Fibroblast of skin of right biceps (primary cell): ENCODE measurements around the gene IGDCC3.
A peak's percentile ranks its signal among the peaks of the same experiment; 100 is the strongest.

Experiments used
- DNase-seq: peaks from one replicate; pipeline ENCODE4 v3.0.0-alpha.2; 2013

The IGDCC3 gene

DNA sequence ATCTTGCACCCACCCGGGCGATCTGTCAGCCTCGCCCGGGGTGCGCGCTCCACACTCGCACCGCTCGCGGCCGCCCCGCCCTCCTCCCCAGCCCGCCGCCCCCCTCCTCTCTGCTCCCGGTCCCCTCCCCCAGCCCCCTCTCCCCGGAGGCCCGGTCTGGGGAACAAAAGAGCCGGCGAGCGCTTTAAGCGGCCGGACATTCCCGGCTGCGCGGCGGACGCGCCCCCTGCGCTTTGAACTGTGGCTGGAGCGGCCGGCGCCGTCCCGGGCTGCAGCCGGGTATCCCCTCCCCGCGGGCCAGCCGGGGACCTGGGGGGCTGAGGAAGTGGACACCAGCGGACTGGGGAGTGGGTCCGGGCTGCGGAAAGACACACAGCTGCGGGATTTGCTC lies at the start of gene IGDCC3:
Gene IGDCC3 (minus strand): TSS at position 27 of the 391 bp plus-strand sequence. CDS start 214 bp downstream, outside the sequence.
- DNase-seq: no peak

DNA sequence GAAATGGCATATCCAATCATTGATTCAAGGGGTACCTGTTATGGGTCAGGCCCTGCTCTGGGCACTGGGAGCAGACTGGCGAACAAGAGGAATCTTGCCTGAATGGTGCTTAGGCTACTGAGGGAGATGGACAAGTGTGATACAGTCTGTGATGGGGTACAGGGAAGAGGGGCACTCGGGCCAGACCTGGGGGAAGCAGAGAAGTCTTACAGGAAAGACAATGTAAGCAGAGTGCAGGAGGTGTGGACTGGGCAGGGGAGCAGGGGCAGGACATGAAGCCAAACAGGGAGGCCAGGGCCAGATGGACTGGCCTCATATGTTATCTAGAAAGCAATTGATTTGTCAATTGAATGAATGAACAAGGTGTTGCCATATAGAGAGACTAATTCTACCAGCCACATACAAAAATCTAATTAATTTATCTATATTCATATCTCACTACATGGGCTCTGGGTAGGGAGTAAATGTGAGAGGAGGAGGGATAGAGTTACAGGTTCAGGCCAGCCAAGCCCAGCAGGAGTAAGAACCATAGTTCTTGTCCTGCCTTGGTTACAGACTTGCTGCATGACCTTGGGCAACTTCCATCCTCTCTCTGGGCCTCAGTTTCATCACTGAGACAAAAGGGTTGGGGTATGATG lies 48.5 kb upstream of the IGDCC3 start:
- no peak for DNase-seq

DNA sequence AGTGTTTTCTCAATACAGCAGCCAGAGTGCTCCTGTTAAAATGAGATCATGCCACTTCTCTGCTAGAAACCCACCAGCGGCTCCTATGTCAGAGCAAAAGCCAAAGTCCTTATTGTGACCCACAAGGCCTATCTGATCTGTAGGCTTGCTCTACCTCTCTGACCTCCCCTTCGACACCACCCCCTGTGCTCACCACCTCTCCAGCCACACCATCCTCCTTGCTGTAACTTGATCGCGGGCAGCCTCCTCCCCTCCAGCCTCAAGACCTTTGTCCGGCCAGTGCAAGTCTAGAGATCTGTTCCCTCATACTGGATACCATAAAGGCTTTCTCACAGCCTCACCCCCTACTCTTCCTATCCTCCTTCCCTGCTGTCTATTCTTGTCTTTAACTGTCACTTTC lies 46.9 kb upstream of the IGDCC3 start:
- no peak for DNase-seq

DNA sequence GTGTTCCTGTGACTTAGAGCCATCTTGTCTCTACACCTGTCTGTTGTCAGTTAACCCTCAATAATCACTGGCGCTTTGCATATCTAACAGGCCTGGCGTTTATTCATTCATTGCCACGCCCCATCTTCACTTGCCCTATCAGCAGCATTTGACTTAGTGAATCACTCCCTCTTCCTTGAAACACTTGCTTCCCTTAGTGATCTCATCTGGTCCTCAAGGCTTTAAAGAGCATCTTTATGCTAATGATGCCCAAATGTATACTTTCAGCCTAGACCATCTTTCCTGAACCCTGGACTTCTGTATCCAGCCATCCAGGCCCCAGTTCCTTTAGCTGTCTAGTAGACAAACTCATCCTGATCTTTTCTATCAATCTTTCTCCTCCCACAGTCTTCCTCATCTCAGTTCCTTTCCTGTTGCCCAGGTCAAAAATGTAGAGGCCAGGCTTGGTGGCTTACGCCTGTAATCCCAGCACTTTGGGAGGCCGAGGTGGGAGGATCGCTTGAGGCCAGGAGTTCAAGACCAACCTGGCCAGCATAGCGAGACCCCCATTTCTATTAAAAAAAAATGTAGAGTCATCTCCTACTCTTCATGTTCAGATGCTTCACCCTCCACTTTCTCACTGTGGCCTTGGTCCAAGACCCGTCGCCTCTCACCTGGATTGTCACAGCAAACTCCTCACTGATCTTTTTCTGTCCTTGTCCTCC lies 46.3 kb upstream of the IGDCC3 start:
- DNase-seq: peak; percentile 46

DNA sequence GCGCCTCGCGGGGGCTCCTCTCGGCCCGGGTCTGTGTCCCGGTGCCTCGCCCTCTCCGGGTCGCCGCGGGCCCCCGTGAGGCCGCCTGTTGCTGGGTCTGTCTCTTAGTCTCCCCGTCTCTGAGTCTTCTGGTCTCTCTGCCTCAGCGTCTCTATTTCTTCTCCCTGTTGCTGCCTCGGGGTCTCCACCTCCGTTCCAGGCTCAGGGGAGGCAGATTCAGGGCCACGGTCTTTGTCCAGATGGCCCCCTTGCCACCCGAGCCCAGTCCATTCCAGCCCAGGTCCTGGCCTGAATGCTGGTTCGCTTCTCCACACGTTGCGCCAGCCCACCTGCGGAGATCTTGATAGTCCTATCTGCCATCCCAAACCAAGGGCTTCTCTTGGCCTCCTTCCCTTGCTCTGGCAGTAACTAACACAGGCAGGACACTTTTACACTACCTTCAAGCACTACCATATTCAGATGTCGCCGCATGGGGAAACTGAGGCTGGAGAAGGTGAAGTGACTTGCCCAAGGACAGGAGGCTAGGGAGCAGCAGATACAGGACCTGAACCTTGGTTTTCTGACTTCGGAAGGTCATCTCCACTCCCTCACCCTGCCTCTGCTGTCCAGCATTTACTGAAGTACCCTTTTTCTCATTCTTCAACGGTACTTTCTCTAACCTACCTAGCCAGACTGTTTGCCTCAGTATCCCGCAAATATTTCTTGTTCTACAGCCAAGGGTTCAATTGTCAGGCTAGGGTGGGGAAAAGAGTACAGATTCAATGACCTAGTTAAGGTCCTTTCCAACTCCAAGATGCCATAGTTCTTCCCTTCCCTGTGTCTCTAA lies 45.6 kb upstream of the IGDCC3 start:
- no peak for DNase-seq

DNA sequence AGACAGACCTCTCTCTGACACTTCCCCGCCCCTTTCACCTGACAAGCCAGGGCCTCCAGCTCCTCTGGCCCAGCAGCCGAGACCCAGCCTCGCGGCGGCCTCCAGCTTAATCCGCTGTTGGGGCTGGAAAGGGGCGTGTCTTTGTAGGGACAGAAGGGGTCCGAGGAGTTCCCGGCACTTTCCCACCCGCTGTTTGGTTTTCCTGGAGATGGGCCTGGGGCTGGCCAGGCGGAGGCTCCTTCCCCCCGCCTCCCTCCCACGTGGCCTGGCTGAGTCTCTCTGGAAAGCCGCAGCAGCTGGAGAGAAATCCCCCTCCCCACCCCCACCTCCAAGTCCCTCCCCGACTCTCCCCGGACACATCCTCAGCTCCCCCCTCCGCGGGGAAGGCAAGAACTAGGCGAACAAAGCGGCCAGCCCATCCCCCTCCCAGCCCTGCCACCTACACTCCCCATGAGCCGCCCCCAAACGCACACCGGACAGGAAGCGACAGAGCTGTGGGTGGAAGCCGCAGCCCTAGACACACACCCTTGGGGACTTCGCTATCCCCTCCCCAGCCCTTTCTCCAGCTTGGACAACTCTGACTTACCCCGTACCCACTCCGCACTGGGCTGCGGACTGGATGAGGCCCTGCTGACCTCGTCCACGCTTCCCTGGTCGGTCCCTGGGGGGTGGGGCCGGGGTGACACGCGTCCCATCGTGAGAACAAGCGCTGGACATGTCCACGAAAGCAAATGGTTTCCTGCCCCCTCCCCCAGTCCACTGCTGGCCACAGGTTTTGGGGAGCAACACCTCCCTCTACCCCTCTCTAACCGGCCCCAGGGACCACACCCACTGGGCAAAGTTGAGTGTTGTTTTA lies 43.8 kb upstream of the IGDCC3 start:
- peak; percentile 89 for DNase-seq

DNA sequence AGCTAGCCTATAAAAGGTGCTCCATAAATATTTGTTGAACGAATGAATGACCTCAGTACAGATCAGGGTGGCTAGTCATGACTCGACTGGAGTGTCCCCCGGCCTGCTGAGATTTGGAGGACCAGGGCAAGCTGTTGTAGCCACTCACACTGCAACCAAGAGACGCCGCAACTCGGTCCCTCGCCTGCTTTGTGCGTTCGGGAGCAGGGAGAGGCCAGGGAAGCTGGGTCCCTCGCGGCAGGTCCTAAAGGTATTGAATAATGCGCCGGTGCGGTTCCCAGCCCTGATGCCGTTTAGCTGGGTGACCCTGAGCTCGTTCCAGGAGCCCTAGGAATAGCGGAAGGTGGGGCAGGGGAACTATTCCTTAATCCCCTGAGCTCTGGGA lies 43.2 kb upstream of the IGDCC3 start:
- DNase-seq: no peak

DNA sequence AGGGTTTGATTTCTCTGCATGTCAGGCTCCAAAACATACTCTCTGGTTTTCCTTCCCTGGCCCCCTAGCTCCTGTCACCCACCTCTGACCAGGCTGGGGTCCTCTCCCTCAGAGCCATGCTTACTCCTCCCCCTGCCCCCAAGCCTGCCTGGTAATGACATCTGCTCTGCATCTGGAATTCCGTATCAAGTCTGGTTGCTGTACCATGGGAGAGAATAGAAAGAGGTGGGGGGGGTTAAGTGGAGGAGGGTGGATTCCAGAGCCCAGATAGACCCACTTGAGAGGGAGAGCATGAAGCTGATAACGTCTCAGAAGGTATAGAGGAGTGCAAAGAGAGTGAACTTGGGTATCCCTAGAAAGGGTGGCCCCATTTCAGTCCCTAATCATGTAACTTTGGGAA lies 40.8 kb upstream of the IGDCC3 start:
- no peak for DNase-seq

DNA sequence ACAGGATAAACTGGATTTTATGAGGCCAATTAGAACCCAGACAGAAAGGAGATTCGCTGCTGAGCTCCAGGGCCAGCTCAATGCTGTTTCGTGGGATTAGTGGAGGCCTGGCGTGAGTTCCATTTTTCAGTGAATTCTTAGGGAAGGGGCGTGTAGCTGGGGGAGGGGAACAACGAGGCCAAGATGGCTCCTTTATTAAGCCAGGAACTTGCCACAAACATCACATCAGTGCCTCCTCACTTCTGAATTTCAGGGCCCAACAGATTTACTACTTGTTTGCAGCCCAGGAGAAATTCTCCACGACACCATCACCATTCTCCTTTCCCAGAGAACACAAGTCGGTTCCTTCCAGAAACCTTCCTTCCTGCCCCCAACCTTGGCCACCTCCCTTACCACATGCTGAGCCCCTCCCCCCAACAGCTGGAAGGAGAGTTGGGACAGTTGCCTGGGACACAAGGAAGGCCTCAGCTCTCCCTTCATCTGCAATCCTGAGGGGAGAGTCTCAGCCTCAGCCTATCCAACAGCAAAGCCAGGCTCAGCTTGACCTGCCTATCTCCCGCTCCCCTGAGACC lies 39.1 kb upstream of the IGDCC3 start:
- DNase-seq: peak; percentile 70

DNA sequence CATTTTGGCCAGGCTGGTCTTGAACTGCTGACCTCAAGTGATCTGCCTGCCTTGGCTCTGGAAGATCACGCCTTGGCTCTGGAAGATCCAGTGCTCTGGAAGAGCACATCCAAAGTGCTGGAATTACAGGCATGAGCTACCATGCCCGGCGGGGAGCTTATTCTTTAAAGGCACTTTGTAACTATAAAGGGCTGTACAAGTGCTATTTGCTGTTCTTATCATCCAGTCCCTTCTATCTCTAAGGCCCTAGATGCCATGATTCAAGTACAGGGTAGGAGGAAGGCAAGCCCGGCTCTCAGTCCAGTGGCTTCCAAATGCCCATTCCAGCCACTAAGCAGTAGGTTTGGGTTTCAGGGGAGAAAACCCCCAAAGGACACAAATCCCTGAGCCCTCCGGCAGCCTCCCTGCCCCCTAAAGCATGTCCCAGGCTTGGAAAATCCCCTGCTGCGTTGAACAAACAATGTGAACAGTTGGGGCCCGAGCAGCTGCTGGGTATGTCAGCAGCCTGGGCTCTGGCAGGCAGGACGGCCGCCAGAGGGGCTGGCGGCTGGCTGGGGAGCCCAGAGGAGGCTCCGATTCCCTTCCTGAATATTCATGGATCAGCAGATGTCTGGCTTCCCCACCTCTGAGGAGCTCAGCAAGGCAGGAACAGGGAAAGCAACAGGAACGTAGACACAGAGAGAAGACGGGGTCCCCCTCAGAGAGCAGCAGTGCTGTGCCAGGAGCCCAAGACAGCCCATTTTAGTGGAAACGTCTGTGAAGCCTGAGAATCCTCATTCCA lies 37.2 kb upstream of the IGDCC3 start:
- peak; percentile 68 for DNase-seq

DNA sequence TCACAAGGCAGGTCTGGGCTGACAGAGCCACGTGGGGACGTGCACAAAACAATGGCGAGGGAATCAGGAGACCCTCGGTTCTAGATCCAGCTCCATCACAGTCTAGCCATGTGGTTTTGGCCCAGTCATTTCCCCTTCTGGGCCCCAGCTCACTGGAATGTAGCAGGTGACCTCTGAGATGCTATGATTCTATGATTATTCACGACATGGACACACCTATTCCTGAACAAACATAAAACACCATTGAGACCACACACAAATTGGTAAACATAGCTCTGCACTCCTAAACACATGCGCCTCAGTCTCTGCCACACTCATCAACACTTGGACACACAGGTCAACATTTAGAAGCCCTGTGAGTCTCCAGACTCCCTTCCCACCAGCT lies 36.0 kb upstream of the IGDCC3 start:
- DNase-seq: no peak

DNA sequence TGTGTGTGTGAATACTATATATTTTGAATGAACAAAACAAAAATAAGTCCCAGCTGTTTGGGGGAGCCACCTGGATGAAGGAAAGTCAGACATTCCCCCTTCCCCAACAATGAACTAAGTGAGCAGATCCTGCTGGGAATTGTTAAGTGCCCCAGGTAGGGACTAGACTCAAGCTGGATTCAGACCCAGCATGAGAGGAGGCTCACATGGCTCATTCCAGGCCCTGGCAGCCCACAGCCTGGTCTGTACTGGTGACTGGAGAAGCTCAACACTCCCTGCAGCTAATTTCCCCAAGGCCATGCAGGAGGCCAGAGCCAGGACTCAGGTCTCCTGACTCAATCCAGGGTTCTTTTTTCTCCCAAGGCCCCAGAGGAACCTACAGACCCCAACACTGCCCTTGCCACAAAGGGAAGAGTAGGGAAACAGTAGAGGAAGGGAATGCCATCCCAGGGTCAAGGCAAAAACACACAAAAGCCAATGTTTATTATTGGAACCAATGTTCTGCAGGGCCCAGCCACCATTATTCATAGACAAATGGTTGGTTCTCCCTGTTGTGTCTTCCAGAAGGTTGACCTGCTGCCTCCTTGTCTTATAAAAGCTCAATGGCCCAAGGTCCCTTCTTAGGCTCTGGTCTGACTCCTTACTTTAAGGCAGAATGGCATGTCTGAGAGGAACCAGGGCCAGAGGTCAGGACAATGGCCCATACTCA lies 35.4 kb upstream of the IGDCC3 start:
- DNase-seq: no peak

DNA sequence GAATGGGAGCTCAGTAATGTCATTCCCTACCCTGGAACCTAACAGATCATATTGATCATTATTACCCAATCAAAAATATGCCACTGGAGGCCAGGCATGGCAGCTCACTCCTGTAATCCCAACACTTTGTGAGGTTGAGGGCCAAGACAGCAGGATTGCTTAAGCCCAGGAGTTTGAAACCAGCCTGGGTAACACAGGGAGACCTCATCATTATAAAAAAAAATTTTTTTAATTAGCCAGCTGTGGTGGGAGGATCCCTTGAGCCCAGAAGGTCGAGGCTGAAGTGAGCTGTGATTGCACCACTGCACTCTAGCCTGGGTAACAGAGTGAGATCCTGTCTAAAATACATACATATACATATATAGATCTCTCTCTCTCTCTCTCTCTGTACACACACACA lies 34.8 kb upstream of the IGDCC3 start:
- no peak for DNase-seq

DNA sequence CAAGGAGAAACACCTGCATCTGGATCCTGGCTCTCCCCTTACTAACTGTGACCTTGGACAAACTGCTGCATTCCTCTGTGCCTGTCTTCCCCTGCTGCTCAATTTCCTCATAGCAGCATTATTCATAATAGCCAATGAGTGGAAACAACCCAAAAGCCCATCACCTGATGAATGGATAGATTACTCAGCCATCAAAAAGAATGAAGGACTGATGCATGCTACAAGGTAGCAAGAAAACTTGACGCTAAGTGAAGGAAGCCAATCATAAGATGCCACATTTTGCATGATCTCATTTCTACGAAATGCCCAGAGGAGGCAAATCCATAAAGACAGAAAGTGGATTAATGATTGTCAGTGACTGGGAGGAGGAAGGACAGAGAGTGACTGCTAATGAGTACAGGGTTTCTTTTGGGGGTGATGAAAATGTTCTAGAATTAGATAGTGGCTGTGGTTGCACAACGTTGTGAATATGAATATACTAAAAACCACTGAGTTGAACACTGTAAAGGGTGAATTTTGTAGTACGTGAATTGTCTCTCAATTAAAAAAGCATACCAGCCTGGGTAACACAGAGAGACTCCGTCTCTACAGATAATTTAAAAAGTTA lies 33.8 kb upstream of the IGDCC3 start:
- peak; percentile 64 for DNase-seq

DNA sequence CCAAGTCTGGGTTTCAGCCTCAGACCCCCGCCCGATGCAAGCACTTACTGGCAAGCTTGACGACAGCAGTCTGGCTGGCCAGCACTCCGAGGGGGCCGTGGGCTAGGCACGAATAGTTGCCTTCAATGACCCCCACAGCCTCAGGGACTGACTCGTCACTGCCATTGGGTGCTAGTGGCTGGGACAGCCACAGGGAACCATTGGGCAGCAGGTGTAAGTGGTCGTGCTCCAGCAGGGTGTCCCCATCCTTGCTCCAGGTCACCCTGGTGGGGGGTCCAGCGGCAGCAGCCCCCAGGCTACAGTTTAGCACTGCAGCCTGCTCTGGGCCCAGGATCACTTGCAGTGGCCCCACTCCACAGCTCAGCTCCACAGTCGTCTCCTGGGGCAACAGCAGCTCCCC lies 33.2 kb upstream of the IGDCC3 start:
- DNase-seq: no peak

DNA sequence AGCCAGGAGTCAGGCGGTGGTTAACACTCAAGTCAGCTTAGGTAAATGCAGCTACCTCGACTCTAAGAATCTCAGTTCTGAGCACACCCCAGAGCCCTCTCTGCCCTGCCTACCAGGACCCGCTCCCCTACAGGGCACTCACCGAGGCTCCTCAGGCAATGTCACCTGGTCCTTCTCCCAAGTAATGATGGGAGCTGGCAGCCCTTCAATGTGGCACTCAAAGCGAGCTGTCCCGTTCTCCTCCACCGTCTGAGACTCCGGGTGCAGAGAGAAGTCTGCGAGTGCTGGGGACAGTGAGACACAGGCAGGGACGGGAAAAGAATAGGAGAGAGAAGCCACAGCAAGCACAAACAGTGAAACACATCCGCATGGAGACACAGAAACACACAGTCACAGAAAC lies 32.2 kb upstream of the IGDCC3 start:
- DNase-seq: no peak

DNA sequence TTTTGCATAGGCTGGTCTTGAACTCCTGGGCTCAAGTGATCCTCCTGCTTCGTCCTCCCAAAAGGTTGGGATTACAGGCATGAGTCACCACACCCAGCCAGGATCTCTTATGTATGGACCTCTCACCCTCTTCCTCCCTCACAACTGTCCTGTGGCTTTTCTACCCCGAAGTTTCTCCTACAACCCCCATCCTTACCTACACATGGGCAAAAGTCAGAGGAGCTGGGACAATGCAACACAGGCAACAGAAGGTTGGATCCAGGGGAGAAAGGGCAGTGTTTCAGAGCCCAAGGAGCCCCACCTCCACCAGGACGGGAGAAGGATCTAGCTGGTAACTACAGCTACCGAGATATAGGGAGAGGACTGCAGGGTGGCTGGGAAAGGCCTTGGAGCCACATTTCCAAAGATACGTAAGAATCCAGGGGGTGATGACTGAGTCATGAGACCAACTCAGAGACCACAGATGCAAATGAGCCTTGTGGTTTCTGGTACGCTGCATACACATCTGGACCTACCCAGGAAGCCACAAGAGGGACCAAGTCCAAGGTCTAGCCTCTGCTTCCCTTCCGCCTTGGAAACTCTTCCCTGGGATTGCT lies 31.3 kb upstream of the IGDCC3 start:
- DNase-seq: peak; percentile 99

DNA sequence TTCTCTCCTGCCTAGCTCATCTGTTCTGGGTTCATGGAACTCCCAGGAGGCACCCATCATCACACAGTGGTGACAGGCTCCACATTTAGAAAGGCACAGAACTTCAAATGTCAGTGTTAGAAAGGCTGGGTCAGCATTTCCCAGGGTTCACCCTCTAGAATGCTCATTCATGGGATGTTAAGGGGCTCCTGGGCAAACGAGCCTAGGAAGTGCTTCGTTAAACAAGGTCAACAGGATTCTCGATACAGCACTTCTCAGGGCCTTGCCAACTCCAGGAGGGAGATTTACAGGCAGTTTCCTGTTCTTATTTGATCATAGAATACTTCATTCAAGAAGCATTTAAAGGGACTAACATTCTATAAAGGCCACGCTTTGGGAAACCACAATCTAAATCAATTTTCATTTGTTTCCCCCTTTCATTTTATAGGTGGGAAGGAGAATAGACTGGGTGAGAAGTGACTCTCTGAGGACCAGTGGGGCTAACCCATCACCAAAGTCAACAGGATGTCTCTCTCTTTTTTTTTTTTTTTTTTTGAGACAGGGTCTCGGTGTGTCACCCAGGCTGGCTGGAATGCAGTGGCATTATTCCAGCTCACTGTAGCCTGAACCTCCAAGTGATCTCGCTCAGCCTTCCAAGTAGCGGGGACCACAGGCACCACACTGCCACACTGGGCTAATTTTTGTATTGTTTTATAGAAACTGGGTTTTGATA lies 30.7 kb upstream of the IGDCC3 start:
- DNase-seq: no peak

DNA sequence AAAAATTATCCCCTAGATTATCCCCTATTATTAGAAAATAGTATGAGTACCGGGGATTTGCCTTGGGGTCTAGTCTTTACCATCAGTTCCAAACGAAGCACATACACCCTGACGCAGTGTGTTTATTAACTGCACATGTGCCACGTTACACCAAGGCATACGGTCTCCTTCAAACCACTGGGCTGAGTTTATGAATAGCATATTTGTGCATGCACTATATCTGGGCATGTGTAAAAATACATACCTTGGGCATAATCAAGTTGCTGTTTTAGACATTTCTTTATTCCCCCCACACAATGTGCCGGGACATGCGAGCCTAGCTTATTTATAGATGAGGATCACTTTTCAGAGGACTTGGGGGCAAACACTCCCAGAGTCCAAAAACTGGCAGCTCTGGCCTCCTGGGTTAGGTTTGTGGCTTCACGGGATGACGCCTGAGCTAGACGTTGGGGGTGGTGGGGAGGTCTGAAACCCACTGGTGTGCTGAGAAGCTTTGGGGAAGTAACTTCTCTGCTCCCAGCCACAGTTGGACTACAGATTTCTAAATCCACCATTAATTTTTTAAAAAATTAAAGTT lies 28.7 kb upstream of the IGDCC3 start:
- peak; percentile 55 for DNase-seq
